GM18909 (cell line): ENCODE measurements around the gene NCF2.

Source experiments
- ATAC-seq: cut with Tn5 transposase; IDR thresholded peaks from one replicate; pipeline ENCODE4 v1.9.1; 2021; ENCODE audit warnings: mild to moderate bottlenecking; ENCODE audit not compliant: unreplicated experiment, poor library complexity

NCF2 gene

DNA sequence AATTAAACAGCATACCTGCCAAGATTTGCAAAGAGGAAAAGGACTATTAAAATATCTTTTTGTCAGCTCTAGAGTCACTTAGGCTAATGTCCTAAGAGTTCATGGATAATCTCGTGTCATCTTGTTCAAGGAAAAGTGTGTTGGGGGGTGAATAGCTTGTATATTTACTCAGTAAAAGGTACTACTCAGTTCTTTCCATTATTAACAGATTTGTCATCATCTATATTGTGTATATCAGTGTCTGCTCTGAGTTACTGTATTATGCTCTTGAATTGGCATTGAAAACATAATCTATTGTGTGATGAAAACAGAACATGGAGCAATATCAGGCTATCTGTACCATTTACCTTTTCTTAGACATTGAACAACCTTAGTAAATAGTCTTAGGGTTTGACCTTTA lies 76.0 kb downstream of the NCF2 start:
- no peak for ATAC-seq

DNA sequence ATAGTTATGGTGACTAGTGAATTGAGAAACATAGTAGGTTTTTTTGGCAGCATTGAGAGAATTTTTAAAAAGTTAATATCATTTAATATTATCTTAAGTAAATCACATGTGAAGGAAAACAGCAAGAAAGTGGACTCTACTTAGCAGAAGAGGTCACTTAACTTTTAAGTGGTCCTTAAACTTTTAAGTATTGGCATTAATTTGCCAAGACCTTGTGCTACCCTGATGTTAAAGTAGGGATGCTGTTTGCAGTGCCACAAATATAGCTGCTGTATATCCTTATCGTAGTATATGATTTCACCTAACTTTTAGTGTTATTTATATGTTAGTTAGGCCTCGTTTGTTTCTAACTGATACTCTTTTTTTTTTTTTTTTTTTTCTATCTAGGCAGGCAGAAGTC lies 77.8 kb downstream of the NCF2 start:
- ATAC-seq, result no peak

DNA sequence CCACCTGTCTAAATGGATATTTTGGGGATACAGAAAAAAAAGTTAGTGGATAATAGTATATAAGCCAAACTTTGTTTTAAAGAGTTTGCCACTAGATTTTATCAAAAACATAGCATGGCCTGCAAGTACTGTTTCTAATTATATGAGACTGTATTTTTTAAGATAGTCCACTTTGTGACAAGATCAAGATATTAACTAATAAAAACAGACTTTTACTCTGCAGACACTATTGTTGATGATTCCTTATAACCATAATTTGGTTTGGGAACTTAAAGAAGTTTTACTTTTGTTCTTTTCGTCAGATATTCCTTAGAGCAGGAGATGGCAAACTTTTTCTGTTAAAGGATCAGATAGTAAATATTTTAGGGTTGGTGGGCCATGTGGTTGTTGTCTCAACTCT lies 81.6 kb downstream of the NCF2 start:
- no peak for ATAC-seq

DNA sequence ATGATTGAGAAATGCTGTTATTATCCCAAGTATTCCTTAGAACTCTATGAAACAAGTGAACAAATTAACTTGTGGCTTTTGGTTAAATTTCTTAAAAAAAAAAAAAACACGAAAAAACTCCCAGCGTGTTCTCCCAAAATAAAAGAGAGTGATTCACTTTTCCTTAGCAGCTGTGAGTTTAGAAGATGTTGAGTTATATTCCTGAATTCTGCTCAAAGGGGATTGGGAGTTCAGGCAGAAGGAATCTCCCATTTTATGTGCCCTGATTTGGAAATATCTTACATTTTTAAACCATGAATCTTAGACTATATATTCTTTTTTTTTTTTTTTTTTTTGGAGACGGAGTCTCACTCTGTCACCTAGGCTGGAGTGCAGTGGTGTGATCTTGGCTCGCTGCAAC lies 83.7 kb downstream of the NCF2 start:
- ATAC-seq, result no peak
